GM21529 (cell line): Measurements from ENCODE around the gene HYAL2.

Experiments
- ATAC-seq: cut with Tn5 transposase; IDR thresholded peaks from one replicate; pipeline ENCODE4 v1.9.1; 2021; ENCODE audit not compliant: unreplicated experiment

The HYAL2 gene

DNA sequence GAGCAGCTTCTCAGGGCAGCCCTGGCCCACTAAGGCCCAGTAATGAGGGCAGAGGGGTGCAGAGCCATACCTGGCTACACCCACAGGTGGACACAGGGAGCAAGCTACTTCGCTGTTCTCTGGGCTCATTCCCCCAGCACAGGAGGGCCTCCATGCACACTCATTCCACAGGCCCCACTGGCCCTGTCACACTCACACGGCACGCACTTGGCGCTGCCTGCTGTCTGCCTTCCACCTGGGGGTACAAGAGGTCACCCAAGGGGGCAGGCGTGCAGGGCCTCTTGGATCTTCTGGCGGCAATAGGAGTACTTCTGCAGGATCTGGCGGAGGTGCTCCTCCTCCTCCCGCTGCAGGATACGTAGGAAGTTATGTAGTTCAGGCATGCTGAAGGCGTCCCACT is 7.8 kb upstream of the HYAL2 start:
- ATAC-seq = no peak

DNA sequence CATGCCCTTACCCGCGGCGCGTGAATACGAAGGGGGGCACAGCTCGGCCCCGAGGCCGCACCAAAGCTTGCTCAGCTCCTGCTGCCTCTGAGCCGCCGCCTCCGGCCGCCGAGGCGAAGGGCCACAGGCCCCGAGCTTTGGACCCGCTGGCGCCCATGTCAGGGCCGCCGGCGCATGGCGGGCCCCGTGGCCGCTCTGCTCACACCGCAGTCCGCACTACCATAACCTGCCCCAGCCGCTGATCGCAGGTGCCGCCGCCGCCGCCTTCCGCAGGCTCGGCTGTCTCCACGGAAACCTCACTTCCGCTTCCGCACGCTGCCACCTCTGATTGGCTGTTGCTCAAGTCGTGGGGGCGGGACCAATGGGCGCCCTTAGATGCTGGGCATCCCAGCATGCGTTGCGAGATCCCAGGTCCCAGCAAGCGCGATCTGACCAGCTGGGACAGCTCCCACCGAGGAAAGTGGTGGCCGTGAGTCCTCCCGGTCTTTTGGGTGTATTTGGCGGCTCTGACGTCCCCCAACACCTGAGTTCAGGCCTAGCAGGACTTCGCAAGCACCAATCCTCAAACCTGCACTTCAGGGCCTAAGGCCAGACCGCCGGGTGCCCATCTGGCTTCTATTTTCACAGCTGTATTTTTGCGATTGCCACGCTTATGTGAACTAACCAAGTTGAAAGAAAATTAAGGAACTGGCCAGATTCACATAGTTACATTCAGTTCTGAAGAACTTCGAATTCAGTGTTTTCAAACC is 5.6 kb upstream of the HYAL2 start, which contains the start of gene TUSC2:
Gene TUSC2, minus strand, starts transcription at position 281 of the 749 bp plus-strand sequence. Its CDS starts 124 bp downstream, at position 157.
- ATAC-seq = peak; percentile 94

GRCh38 chr3:50327129-50327528 is 4.6 kb upstream of the HYAL2 start:
- no peak for ATAC-seq

DNA sequence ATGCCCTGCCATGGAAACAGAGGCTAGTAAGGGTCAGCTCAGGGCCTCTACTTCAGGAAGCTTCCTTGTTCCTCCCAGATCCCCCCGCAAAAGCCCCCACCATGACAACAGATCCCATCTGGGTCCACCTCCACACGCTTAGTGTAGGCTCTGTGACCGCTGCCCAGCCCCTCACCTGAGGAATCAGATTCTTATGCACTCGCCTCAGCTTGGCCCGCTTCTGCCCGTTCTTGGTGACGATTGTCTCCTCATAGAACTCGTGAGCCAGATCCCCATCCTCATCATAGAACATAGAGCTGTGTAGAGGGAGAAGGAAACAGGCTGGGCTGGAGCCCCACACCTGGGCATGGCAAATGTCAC is 3.6 kb upstream of the HYAL2 start:
- ATAC-seq = no peak

DNA sequence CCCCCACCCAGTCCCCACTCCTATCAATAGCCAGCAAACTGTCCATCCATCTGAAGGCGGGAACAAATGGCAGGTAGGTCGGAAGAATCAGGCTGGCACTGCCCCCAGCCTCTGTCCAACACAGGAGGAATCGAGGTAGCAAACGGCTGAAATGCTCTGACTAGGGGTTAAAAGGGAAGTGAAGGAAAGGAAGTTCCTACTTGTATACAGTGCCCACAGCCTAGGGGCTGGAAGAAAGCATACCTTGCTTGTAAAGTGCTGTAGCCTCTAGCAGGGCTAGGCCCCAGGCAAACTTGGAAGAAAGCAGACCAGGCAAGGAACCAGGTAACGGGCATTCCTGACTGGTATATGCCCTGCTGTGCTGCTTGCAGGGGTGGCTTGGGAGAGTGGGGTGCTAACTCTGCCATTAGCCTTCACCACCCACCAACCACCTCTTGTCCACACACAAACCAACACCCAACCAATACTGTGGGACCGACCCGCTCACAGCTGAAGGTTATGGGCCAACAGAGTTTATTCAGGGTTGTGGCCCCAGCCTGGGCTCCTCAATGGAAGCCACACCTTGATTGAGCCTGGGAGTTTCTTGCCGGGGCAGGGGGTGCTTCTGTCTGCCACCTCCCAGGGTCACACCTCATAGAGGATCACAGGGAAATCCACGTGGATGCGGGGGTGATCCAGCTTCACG is 3.1 kb upstream of the HYAL2 start:
- ATAC-seq = no peak

DNA sequence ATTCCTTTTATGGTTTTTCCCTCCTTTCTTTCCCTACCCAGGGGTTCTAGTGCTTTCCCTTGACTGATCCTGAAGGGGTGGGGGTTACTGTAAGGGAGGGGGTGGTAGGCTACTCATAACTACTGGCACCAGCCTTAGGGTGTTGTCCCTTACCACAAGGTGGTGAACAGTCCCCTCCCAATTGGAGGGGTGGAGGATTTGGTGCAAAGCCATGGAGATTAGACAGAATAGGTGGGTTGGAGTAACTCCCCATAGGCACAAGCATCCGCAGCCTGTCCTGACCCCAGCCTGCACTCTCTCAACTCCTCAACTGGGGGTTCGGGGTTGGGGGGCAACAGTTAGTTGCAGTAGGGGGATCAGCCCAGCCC is 2.6 kb upstream of the HYAL2 start:
- no peak for ATAC-seq

GRCh38 chr3:50324351-50325112 is 2.0 kb upstream of the HYAL2 start:
- ATAC-seq = no peak

DNA sequence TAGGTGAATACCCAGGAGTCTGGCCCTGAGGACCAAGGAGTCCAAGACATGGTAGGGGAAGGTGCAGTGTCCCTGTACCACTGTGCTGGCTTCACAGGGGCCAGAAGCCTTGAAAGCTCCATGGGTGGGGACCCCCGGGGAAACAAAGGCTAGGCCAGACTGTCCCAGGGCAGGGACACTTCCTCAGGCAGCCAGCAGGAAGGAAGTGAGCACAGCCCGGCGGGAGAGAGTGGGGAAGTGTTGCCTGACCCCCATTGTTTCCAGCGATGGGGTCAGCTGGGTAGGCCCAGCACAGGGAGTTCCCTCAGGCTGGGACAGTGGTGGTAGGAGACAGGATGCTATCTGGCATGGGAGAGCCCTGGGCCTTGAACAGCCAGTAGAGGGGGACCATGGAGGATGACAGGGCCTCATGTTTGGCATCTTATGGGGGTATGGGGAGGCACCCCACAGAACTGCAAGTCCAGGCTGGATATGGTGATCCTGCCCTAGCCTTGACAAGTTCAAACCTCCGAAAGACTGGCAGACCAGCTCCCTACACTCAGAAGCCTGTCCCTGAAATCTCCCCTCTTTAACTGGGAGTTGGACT is 1.2 kb upstream of the HYAL2 start:
- ATAC-seq = no peak

DNA sequence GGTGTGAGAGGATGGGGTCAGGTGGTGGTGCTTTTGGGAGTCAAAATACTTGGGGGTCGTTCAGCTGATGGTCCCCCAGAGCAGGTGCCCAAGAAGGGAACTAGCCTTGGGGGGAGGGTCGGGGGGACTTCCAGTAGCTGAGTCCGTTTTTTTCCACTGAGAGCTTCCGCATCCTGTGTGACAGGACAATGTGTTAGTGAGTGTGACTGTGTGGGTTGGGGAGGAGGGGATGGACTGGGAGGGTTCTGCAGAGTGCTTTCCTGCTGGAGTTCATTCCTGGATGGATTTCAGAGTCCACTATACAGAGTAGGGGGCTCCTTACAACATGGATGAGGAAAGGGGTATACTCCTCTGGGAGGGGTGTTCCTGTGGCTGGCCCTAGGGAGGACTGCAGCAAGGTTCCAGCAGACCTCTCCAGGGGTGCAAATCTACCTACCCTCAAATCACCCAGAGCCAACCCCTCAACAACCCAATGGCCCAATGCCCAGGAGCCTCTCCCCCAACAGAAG is 601 bp upstream of the HYAL2 start:
- no peak for ATAC-seq

DNA sequence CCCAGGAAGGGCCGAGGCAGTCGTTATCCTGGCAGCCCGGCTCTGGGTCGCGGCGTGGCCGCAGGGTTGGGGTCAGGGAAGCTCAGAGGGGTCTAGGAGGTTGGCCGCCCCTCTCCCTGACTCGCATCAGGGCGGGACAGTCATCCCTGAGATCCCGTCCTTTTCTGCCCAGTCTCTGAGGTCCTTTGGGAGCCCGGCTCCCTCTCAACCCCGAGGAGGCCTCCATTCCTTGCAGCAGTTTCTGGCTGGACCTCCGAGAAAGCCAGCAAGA is 495 bp downstream of the HYAL2 start:
- ATAC-seq = no peak

- peak; percentile 77 for ATAC-seq
Observed at GRCh38 chr3:50321336-50322114, 1.0 kb downstream of the HYAL2 start.

DNA sequence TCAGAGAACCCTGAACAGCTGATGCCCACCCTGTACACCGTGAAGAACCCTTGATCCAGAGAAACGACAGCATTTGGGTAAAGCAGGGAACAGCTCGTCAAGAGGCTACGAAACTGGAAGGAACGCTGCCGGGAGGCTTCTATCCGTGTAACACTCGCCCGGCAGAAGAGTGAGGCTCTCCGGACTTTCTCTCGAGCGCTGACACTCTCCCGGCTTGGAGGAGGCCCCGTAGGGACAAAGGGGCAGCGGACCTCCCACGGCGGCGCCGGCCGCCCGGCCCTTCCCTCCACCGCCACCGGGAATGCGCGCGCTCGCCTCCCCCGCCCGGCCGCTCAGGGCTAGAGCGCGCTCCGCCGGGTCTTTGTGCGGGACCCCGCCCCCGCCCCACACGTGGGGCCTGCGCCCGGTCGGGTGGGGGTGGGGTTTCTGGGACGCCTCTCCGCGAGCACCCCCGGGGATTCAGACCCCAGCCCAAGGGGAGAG is 1.7 kb downstream of the HYAL2 start:
- ATAC-seq = peak; percentile 46

- ATAC-seq = no peak
Observed at GRCh38 chr3:50319894-50320625, 2.5 kb downstream of the HYAL2 start.

GRCh38 chr3:50319181-50319893 is 3.2 kb downstream of the HYAL2 start:
- ATAC-seq = no peak

GRCh38 chr3:50318615-50319014 is 3.9 kb downstream of the HYAL2 start:
- no peak for ATAC-seq

DNA sequence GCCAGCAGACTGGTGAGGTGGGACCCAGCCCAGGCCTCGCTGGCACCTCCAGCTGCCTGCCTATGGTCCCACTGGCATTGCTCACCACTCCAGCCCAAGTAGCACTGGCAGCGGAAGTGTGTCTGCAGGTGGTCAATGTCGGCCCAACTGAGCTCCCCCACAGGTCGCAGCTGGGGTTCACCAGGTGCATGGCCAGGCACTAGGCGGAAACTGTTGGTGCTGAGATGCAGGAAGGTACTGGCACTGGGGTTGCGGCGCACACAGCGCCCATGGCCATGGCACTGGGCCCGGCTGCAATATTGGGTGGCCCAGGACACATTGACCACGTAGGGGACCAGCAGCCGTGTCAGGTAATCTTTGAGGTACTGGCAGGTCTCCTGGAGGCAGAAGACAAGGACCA is 4.4 kb downstream of the HYAL2 start:
- no peak for ATAC-seq

- ATAC-seq = no peak
Observed at GRCh38 chr3:50317300-50317699, 5.2 kb downstream of the HYAL2 start.

DNA sequence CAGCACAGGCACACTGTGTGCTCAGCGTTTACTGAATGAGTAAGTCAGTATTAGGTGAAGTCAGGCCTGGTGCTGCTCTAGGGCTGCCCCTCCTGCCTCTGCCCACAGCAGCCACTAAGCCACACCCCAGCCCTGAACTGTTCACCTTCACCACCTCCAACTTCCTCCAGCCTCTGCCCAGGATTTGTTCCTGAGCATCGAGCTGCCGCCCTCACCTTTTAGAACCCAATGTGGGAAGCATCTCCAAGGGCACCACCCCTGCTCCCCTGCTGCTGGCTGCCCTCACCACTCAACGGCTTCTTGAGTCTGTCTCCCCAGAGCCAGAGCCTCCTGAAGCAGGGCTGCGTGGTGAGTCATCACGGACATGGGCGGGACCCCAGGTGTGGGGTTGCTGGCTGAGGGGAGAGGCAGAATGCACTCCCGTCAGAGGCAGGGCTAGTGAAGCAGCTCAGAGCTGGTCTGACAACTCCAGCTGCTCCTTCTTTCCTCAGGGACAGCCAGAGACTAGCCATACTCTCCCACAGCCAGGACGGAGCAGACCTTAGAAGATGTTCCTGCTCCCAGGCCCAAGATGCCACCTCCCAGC is 5.8 kb downstream of the HYAL2 start:
- no peak for ATAC-seq

GRCh38 chr3:50314816-50315215 is 7.7 kb downstream of the HYAL2 start:
- ATAC-seq = no peak
